Sigmoid colon (tissue), 4 donors: Measurements from ENCODE around the gene CARMIL3.

Experiments used
- CTCF ChIP-seq, 4 experiments: fragments of 450-650 bp in 3 of 4; fragments of 200-600 bp in 1 of 4; IDR thresholded peaks; one replicate each; pipeline ENCODE4 v1.5.1; 2016 to 2019; ENCODE audit warnings: antibody characterized with exemption in 4 of 4, mild to moderate bottlenecking in 3 of 4, moderate library complexity in 2 of 4
- EP300 ChIP-seq, 4 donors: sonication (generic); formaldehyde crosslinking; IDR thresholded peaks; one replicate each; pipeline ENCODE4 v1.6.1; 2017; ENCODE audit warnings: antibody characterized with exemption in 4 of 4

GRCh38 chr14:24052656-24053547 lies 1.1 kb downstream of the CARMIL3 start:
- TF ChIP-seq CTCF (IDR thresholded peaks at IDR 0.05) (no peak), EP300 (IDR thresholded peaks at IDR 0.05) (no peak)
